Right cardiac atrium (tissue), 5 donors: ENCODE results near the gene TMEM123. TPM values are rescaled to one million over a fixed set of nuclear protein-coding genes. Genes with fewer than 3 reads are reported as not detected.

Experiments
- ATAC-seq, 2 donors: fragments of 200-7000 bp; cut with Tn5 transposase; one replicate each; pipeline versions ENCODE4 v1.8.0 to v1.9.1; 2020; ENCODE audit warnings: moderate library complexity in 2 of 2, mild to moderate bottlenecking in 1 of 2
- DNase-seq, 3 donors: peaks; one replicate each; pipeline ENCODE4 v3.0.0-alpha.2; 2020
- H3K27ac ChIP-seq: one replicate; pipeline ENCODE4 v1.5.1; 2013; ENCODE audit warnings: mild to moderate bottlenecking, low read length, control low read depth, moderate library complexity
- H3K27me3 ChIP-seq: one replicate; pipeline ENCODE4 v1.6.1; 2013; ENCODE audit not compliant: control insufficient read depth, insufficient read depth
- H3K4me1 ChIP-seq: one replicate; pipeline ENCODE4 v1.6.1; 2013; ENCODE audit warnings: low read length; ENCODE audit not compliant: control insufficient read depth, insufficient read depth
- H3K4me3 ChIP-seq: one replicate; pipeline ENCODE4 v1.5.1; 2013; ENCODE audit warnings: low read length, control low read depth
- H3K9me3 ChIP-seq: one replicate; pipeline ENCODE4 v1.6.1; 2013; ENCODE audit warnings: low read length; ENCODE audit not compliant: control insufficient read depth
- WGBS: extraction: QIAGEN DNeasy Blood & Tissue Kit; methylation state at CpG from one replicate; pipeline ENCODE4 v1.1.7; 2013; 5-methylcytosine and 5-hydroxymethylcytosine counted together
- intact Hi-C, 4 donors: fragments of 100-400 bp; cut with DNase I; formaldehyde crosslinking; loops; one replicate each; pipeline versions ENCODE4 v1.11.0 to v1.14.0; 2022 to 2023
- polyA plus RNA-seq: library from polyadenylated mRNA; stranded (reverse); fragments of 200-250 nt; gene quantifications from one replicate; pipeline ENCODE4 v1.2.3, GENCODE V29; 2013
- total RNA-seq, 4 donors: library from RNA; stranded (reverse); fragmentation: NEBNext Ultra II Directional; extraction: Animal tissue kit (Norgen Biotek cat#: 25700); gene quantifications; one replicate each; pipeline ENCODE4 v1.2.1, GENCODE V29; 2021
- donor health status: healthy with polysubstance abuse.
- donor health status: DM: no; HTN: yes; CAD: no.
- donor health status: DM: no; HTN: no; CAD: no.
- donor health status: DM: no; HTN: yes; CAD: no; lungs with severe emphysema.
- donor health status: DM: yes; HTN: yes; CAD: no.

Gene TMEM123
- total and polyA plus RNA-seq, 5 donors, result 52.4 to 106 (median 101) TPM

DNA sequence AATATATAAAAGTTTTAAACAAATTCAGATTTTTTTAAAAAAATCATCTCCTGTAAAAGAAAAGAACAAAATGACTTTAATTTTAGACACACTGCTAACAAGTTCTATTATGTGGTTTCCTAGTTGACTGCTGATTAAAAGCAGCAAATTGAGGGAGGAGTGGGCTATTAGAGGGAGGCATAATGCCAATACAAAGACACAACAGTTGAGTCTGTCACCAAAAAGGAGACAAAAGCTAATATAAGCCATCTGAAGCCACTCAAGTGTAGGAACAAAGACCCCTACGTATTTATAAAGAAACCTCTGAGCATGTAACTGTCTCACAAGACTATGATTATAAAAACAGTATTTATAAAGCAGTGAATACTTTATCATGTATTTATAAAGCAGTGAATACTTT lies 28.6 kb downstream of the TMEM123 start:
- no peak for DNase-seq
- Histone ChIP-seq H3K4me1 (no peaks in the 10 kb centered on the region), H3K9me3 (no peaks in the 10 kb centered on the region), H3K4me3 (no peak overlapping the region), H3K27ac (no peak overlapping the region), H3K27me3 (no peaks in the 10 kb centered on the region)
- intact Hi-C loops, result no loop called here
- WGBS, result 90% methylated on average over 1 of the region's 1 CpG
- ATAC-seq, result no peak

GRCh38 chr11:102422817-102423712 lies 29.5 kb downstream of the TMEM123 start:
- WGBS, result 79% methylated on average over 4 of the region's 4 CpGs
- H3K9me3 ChIP-seq, result no peaks in the 10 kb centered on the region
- H3K27ac ChIP-seq, result no peak overlapping the region
- DNase-seq, result no peak
- intact Hi-C loops, result no loop called here
- H3K4me3 ChIP-seq, result no peak overlapping the region
- ATAC-seq, result peak in 1 of 2 donors; percentile 62
- H3K27me3 ChIP-seq, result no peaks in the 10 kb centered on the region
- H3K4me1 ChIP-seq, result no peaks in the 10 kb centered on the region

DNA sequence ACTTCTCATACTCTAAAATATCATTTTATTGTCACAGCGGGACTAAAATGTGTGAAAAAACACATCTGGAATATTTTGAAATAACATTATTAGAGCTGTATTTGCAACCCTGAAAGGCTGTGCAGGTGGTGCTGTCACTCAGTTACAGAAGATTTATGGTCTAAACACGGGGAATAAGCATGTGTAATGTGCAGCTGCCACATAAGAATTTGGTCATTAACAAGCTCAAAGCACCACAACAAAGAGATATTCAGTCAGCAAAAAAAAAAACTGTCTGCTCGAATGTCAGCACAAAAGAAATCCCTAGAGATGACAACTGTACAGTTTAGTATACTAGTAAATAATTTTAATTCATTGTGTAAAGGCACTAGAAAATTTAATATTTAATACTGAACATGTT lies 31.3 kb downstream of the TMEM123 start:
- H3K4me1 ChIP-seq, result no peaks in the 10 kb centered on the region
- no peak overlapping the region for H3K4me3 ChIP-seq
- intact Hi-C loops, result no loop called here
- ATAC-seq (no peak), DNase-seq (no peak)
- no peaks in the 10 kb centered on the region for H3K27me3 ChIP-seq
- WGBS, result 49% methylated on average over 3 of the region's 3 CpGs
- H3K27ac ChIP-seq, result no peak overlapping the region
- H3K9me3 ChIP-seq, result no peaks in the 10 kb centered on the region

- ATAC-seq, result no peak
- H3K4me1 ChIP-seq, result no peaks in the 10 kb centered on the region
- intact Hi-C loops, result no loop called here
- H3K27ac ChIP-seq, result no peak overlapping the region
- H3K9me3 ChIP-seq, result no peaks in the 10 kb centered on the region
- no peaks in the 10 kb centered on the region for H3K27me3 ChIP-seq
- no peak overlapping the region for H3K4me3 ChIP-seq
- 71% methylated on average over 2 of the region's 2 CpGs for WGBS
- DNase-seq, result no peak
Observed at GRCh38 chr11:102420547-102420946, 32.0 kb downstream of the TMEM123 start.

GRCh38 chr11:102419181-102419580 lies 33.4 kb downstream of the TMEM123 start:
- Histone ChIP-seq H3K27ac (no peak overlapping the region), H3K27me3 (no peaks in the 10 kb centered on the region), H3K4me3 (no peak overlapping the region), H3K4me1 (no peaks in the 10 kb centered on the region), H3K9me3 (no peaks in the 10 kb centered on the region)
- ATAC-seq, result no peak
- 93% methylated on average over 3 of the region's 3 CpGs for WGBS
- intact Hi-C loops, result no loop called here
- no peak for DNase-seq

DNA sequence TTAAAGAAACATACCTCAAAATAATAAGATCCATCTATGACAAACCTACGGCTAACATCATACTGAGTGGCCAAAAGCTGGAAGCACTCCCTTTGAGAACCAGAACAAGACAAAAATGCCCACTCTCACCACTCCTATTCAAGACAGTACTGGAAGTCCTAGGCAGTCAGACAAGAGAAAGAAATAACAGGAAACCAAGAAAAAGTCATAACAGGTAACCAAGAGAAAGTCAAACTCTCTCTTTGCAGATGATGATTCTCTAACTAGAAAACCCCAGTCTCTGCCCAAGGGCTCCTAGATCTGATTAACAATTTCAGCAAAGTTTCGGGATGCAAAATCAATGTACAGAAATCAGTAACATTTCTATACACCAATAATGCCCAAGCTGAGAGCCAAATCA lies 35.6 kb downstream of the TMEM123 start:
- H3K4me3 ChIP-seq, result no peak overlapping the region
- H3K27me3 ChIP-seq, result no peaks in the 10 kb centered on the region
- peaks cover 2% of the 10 kb centered on the region for H3K4me1 ChIP-seq
- 98% methylated on average over 2 of the region's 2 CpGs for WGBS
- intact Hi-C loops, result no loop called here
- ATAC-seq (no peak), DNase-seq (no peak)
- H3K9me3 ChIP-seq, result no peaks in the 10 kb centered on the region
- H3K27ac ChIP-seq, result no peak overlapping the region

GRCh38 chr11:102415304-102415916 lies 37.2 kb downstream of the TMEM123 start:
- 82% methylated on average over 1 of the region's 1 CpG for WGBS
- ATAC-seq, result no peak
- intact Hi-C loops, result no loop called here
- H3K4me1 ChIP-seq, result peaks cover 6% of the 10 kb centered on the region
- H3K4me3 ChIP-seq, result no peak overlapping the region
- H3K9me3 ChIP-seq, result no peaks in the 10 kb centered on the region
- H3K27me3 ChIP-seq, result no peaks in the 10 kb centered on the region
- no peak for DNase-seq
- H3K27ac ChIP-seq, result no peak overlapping the region

- Histone ChIP-seq H3K4me3 (no peak overlapping the region), H3K4me1 (peaks cover 6% of the 10 kb centered on the region), H3K9me3 (no peaks in the 10 kb centered on the region), H3K27ac (no peak overlapping the region), H3K27me3 (no peaks in the 10 kb centered on the region)
- ATAC-seq, result no peak
- WGBS, result 95% methylated on average over 2 of the region's 2 CpGs
- no peak for DNase-seq
- intact Hi-C loops, result no loop called here
Observed at GRCh38 chr11:102414559-102414958, 38.0 kb downstream of the TMEM123 start.

DNA sequence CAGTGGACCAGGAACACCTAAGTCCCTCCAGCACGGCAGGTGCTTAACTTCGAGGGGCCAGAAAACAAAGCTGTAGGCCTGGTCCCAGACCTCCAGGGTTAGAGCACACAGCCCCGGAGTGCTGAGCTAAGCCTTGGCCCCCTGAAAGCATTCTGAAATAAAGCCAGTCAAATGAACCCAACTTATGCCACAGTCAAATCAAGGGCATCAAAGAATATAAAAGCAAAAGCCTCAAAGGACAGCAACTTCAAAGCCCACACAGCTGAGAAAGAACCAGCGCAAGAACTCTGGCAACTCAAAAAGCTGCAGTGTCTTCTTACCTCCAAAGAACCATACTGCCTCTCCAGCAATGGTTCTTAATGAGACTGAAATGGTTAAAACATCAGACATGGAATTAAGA lies 39.1 kb downstream of the TMEM123 start:
- Histone ChIP-seq H3K27me3 (no peaks in the 10 kb centered on the region), H3K9me3 (no peaks in the 10 kb centered on the region), H3K27ac (no peak overlapping the region), H3K4me1 (peaks cover 8% of the 10 kb centered on the region), H3K4me3 (no peak overlapping the region)
- 97% methylated on average over 4 of the region's 4 CpGs for WGBS
- ATAC-seq (no peak), DNase-seq (no peak)
- intact Hi-C loops, result no loop called here

DNA sequence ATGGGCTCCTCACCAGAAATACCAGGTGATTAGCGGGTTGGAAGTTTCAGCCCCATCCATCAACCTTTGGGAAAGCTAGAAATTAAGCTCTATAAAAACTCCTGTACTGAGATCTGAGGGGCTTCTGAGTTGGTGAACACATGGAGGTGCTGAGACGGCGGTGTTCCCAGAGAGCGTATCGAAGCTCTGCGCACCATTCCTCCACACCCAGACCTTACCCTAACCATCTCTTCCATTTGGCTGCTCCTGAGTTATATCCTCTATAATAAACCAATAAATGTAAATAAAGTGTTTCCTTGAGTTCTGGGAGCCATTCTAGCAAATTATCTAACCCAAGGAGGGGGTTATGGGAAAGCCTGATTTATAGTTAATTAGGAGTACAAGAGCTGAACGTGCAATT lies 41.4 kb downstream of the TMEM123 start:
- Histone ChIP-seq H3K27ac (no peak overlapping the region), H3K4me1 (peaks cover 10% of the 10 kb centered on the region), H3K4me3 (no peak overlapping the region), H3K9me3 (no peaks in the 10 kb centered on the region), H3K27me3 (no peaks in the 10 kb centered on the region)
- ATAC-seq (no peak), DNase-seq (no peak)
- intact Hi-C loops, result no loop called here
- WGBS, result 96% methylated on average over 7 of the region's 7 CpGs

GRCh38 chr11:102410382-102410784 lies 42.2 kb downstream of the TMEM123 start:
- DNase-seq (no peak), ATAC-seq (peak in 1 of 2 donors; percentile 38)
- Histone ChIP-seq H3K27me3 (no peaks in the 10 kb centered on the region), H3K4me3 (no peak overlapping the region), H3K9me3 (no peaks in the 10 kb centered on the region), H3K27ac (no peak overlapping the region), H3K4me1 (peaks cover 10% of the 10 kb centered on the region)
- WGBS, result 64% methylated on average over 5 of the region's 5 CpGs
- intact Hi-C loops, result no loop called here
